Stomach (tissue), 9 donors: ENCODE data around the gene TUBGCP2. TPM values are rescaled to one million over a fixed set of nuclear protein-coding genes. Genes with fewer than 3 reads are reported as not detected.

Experiments used
- DNase-seq, 2 donors: peaks; one replicate each; pipeline versions ENCODE4 v3.0.0 to v3.0.0-alpha.2; 2013 to 2019
- H3K27ac ChIP-seq, 5 donors: fragments of 200-600 bp in 4 of 5; sonication (generic) in 4 of 5; one replicate each; pipeline ENCODE4 v1.5.1; 2013 to 2019; ENCODE audit warnings: mild to moderate bottlenecking in 1 of 5, moderate library complexity in 1 of 5
- H3K27me3 ChIP-seq, 3 donors: fragments of 200-600 bp; sonication (generic); one replicate each; pipeline ENCODE4 v1.5.1; 2017 to 2019; ENCODE audit warnings: mixed run types in 1 of 3
- H3K36me3 ChIP-seq, 4 donors: fragments of 200-600 bp; sonication (generic); 1 replicate in 3 of 4; 2 replicates in 1 of 4; pipeline ENCODE4 v1.5.1; 2016 to 2019
- H3K4me1 ChIP-seq, 4 donors: fragments of 200-600 bp; sonication (generic); one replicate each; pipeline ENCODE4 v1.5.1; 2016 to 2019
- H3K4me3 ChIP-seq, 4 donors: fragments of 200-600 bp; sonication (generic) in 3 of 4; one replicate each; pipeline ENCODE4 v1.5.1; 2016 to 2019; ENCODE audit warnings: mild to moderate bottlenecking in 1 of 4
- H3K9me3 ChIP-seq, 4 donors: fragments of 200-600 bp; sonication (generic); one replicate each; pipeline ENCODE4 v1.5.1; 2016 to 2019
- EP300 ChIP-seq: sonication (generic); formaldehyde crosslinking; IDR thresholded peaks from one replicate; pipeline ENCODE4 v1.6.1; 2017; ENCODE audit warnings: antibody characterized with exemption
- POLR2A ChIP-seq, 4 donors: fragments of 450-650 bp; IDR thresholded peaks; one replicate each; pipeline ENCODE4 v1.6.1; 2016; ENCODE audit warnings: antibody characterized with exemption in 4 of 4, control low read depth in 2 of 4, mild to moderate bottlenecking in 1 of 4, moderate library complexity in 1 of 4
- POLR2AphosphoS5 ChIP-seq, 3 donors: sonication (generic); formaldehyde crosslinking; IDR thresholded peaks; one replicate each; pipeline ENCODE4 v1.6.1; 2016; ENCODE audit warnings: antibody characterized with exemption in 3 of 3
- WGBS, 5 donors: extraction: QIAGEN DNeasy Blood & Tissue Kit in 3 of 5; methylation state at CpG; one replicate each; pipeline versions ENCODE4 v1.1.5 to v1.1.7; 2013 to 2018; 5-methylcytosine and 5-hydroxymethylcytosine counted together
- intact Hi-C: fragments of 100-400 bp; cut with DNase I; formaldehyde crosslinking; loops from one replicate; pipeline ENCODE4 v1.15.1; 2023; ENCODE audit warnings: low total_unique reads
- polyA plus RNA-seq, 3 donors: library from polyadenylated mRNA; stranded (reverse); fragments of 200-250 nt; gene quantifications; one replicate each; pipeline ENCODE4 v1.2.3, GENCODE V29; 2013
- total RNA-seq, 5 donors: library from RNA; depleted of rRNA; stranded (reverse); fragments of >200 nt; gene quantifications; one replicate each; pipeline versions ENCODE4 v1.1.0 to v1.2.3, GENCODE V29; 2014 to 2016
- TF ChIP-seq, protein P1 (sequence below), 7 experiments: fragments of 450-650 bp in 4 of 7; fragments of 200-600 bp in 3 of 7; sonication (generic) in 3 of 7; IDR thresholded peaks; one replicate each; pipeline ENCODE4 v1.5.1; 2016 to 2019; ENCODE audit warnings: antibody characterized with exemption in 7 of 7, control low read depth in 2 of 7, mild to moderate bottlenecking in 1 of 7
- donor health status: healthy with polysubstance abuse.
- donor health status: Bipolar disorder and iron deficiency.
- donor health status: healthy.

TUBGCP2 gene
- total and polyA plus RNA-seq, 8 donors, result 18.3 to 117 (median 47.6) TPM

DNA sequence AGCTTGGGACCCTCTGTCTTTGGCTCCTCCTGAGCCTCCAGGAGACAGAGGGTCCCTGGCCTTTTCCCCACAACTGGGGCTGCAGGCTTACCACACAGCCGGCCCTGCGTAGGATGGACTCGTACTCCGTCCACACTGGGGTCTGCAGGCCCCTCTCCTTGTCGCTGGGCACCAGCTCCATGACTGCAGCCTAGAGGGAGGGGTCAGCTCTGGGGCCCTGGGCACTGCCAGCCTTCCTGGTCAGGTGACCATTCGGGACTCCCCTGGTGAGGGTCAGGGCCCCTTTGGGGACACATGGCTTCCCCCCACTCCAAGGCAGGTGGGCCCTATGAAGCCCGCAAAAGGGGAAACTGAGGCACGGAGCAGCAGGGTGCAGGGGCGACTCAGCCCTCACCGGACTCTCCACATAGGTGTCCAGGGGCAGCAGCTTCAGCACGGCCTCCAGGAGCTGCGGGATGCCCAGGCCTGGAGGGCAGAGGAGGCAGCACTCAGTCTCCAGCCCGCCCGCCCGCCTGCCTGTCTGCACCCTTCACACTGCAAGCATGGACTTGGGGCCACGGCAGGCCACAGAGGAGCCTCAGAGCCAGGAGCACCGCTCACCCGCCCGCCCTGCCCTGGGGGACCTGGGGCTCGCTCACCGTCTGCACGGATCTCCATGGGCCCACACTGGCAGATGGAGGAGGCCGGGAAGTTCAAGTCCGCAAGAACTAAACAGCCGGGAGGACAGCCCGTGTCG, 48.0 kb upstream of the TUBGCP2 start:
- peaks cover 23 to 46% (median 34%) of the 10 kb centered on the region in 4 donors for H3K4me1 ChIP-seq
- peaks cover 0 to 4% (median 3%) of the 10 kb centered on the region in 4 donors for H3K36me3 ChIP-seq
- H3K27ac ChIP-seq, result no peak overlapping the region
- TF ChIP-seq, protein P1, sequence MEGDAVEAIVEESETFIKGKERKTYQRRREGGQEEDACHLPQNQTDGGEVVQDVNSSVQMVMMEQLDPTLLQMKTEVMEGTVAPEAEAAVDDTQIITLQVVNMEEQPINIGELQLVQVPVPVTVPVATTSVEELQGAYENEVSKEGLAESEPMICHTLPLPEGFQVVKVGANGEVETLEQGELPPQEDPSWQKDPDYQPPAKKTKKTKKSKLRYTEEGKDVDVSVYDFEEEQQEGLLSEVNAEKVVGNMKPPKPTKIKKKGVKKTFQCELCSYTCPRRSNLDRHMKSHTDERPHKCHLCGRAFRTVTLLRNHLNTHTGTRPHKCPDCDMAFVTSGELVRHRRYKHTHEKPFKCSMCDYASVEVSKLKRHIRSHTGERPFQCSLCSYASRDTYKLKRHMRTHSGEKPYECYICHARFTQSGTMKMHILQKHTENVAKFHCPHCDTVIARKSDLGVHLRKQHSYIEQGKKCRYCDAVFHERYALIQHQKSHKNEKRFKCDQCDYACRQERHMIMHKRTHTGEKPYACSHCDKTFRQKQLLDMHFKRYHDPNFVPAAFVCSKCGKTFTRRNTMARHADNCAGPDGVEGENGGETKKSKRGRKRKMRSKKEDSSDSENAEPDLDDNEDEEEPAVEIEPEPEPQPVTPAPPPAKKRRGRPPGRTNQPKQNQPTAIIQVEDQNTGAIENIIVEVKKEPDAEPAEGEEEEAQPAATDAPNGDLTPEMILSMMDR (IDR thresholded peaks at IDR 0.05), result no peak
- no peak for TF ChIP-seq EP300
- no peak for TF ChIP-seq POLR2AphosphoS5 (IDR thresholded peaks at IDR 0.05)
- TF ChIP-seq POLR2A (IDR thresholded peaks at IDR 0.05), result no peak
- H3K9me3 ChIP-seq, result no peaks in the 10 kb centered on the region
- H3K4me3 ChIP-seq, result peak overlapping the region; percentile 56 to 77 (median 64)
- WGBS, 5 donors, result 47 to 57% (median 56%) methylated on average over 18 to 27 of the region's 27 CpGs
- H3K27me3 ChIP-seq, result peaks cover 0 to 28% (median 0%) of the 10 kb centered on the region in 3 donors
- DNase-seq, result no peak
- intact Hi-C loops, result no loop called here

DNA sequence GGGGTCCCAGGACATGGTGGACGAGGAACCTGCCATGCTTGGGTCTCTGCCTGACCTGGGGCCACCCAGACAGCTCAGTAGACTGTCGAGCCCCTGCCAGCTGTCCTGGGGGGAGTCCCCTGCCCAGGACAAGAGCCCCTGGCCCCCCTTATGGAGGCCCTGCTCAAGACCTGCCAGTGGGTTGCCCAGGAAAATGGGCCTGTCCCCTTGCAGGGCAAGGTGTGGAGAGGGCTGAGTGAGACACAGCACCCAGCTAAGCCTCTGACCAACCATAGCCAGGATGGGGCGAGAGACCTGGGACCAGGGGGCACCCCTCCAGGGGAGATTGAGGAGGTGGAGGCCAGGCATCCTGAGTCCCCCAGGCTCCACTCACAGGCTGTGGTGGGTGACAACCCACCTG, 47.3 kb upstream of the TUBGCP2 start:
- DNase-seq, result no peak
- H3K9me3 ChIP-seq, result no peaks in the 10 kb centered on the region
- WGBS, 5 donors, result 93 to 100% (median 96%) methylated on average over 1 to 3 of the region's 3 CpGs
- H3K4me3 ChIP-seq, result no peak overlapping the region
- peaks cover 0 to 36% (median 0%) of the 10 kb centered on the region in 3 donors for H3K27me3 ChIP-seq
- H3K4me1 ChIP-seq, result peaks cover 23 to 46% (median 34%) of the 10 kb centered on the region in 4 donors
- H3K36me3 ChIP-seq, result no peaks in the 10 kb centered on the region
- intact Hi-C loops, result no loop called here
- no peak overlapping the region for H3K27ac ChIP-seq
- TF ChIP-seq, protein P1 (IDR thresholded peaks at IDR 0.05), result no peak
- TF ChIP-seq EP300, result no peak
- no peak for TF ChIP-seq POLR2AphosphoS5 (IDR thresholded peaks at IDR 0.05)
- TF ChIP-seq POLR2A (IDR thresholded peaks at IDR 0.05), result no peak

DNA sequence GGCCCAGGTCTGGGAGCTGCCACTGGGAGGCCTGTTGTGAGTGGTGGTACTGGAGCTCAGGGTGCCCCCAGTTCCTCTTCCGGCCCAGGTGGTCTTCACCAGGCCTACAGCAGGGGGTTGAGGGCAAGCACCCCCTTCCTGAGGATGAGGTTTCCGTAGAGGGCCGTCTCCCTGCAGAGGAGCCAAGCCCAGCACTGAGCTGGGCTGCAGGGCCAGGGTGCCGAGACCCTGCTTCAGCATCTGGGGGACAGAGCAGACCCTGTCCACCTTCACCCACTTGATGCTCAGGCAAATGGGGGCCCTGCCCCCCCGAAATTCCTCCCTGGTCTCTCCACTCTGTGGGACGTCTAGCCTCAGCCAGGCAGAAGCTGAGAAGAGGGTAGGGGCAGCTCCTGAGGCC, 46.6 kb upstream of the TUBGCP2 start:
- H3K27me3 ChIP-seq, result peaks cover 0 to 43% (median 0%) of the 10 kb centered on the region in 3 donors
- H3K4me1 ChIP-seq, result peaks cover 21 to 39% (median 31%) of the 10 kb centered on the region in 4 donors
- H3K27ac ChIP-seq, result no peak overlapping the region
- no peak for DNase-seq
- H3K36me3 ChIP-seq, result no peaks in the 10 kb centered on the region
- H3K9me3 ChIP-seq, result no peaks in the 10 kb centered on the region
- WGBS, 5 donors, result 92 to 100% (median 95%) methylated on average over 2 to 6 of the region's 6 CpGs
- H3K4me3 ChIP-seq, result no peak overlapping the region
- intact Hi-C loops, result no loop called here
- no peak for TF ChIP-seq POLR2AphosphoS5 (IDR thresholded peaks at IDR 0.05)
- TF ChIP-seq POLR2A (IDR thresholded peaks at IDR 0.05), result no peak
- TF ChIP-seq EP300, result no peak
- TF ChIP-seq, protein P1 (IDR thresholded peaks at IDR 0.05), result no peak

GRCh38 chr10:133354672-133355240, 46.1 kb upstream of the TUBGCP2 start:
- Histone ChIP-seq H3K36me3 (no peaks in the 10 kb centered on the region), H3K4me1 (peaks cover 15 to 34% (median 26%) of the 10 kb centered on the region in 4 donors), H3K4me3 (no peak overlapping the region), H3K27me3 (peaks cover 0 to 48% (median 1%) of the 10 kb centered on the region in 3 donors), H3K9me3 (no peaks in the 10 kb centered on the region), H3K27ac (no peak overlapping the region)
- 86 to 99% (median 92%) methylated on average over 6 to 14 of the region's 14 CpGs for WGBS, 5 donors
- intact Hi-C loops, result no loop called here
- no peak for DNase-seq
- TF ChIP-seq POLR2AphosphoS5 (IDR thresholded peaks at IDR 0.05) (no peak), EP300 (no peak), POLR2A (IDR thresholded peaks at IDR 0.05) (no peak)
- TF ChIP-seq, protein P1 (IDR thresholded peaks at IDR 0.05), result no peak
